Hepatocyte (in vitro differentiated cells): ENCODE data around the gene ADGB.

Source experiments
- CTCF ChIP-seq: fragments of 200-600 bp; sonication (generic); IDR thresholded peaks from 2 replicates; pipeline ENCODE4 v1.5.1; 2016; ENCODE audit warnings: antibody characterized with exemption, mild to moderate bottlenecking; ENCODE audit not compliant: poor library complexity
- EZH2 ChIP-seq: fragments of 200-600 bp; sonication (generic); IDR thresholded peaks from 2 replicates; pipeline ENCODE4 v1.6.1; 2016; ENCODE audit warnings: antibody characterized with exemption, mild to moderate bottlenecking, borderline replicate concordance
- EZH2phosphoT487 ChIP-seq: fragments of 200-600 bp; sonication (generic); IDR thresholded peaks from one replicate; pipeline ENCODE4 v1.6.1; 2018; ENCODE audit warnings: antibody characterized with exemption, mild to moderate bottlenecking, low read depth, moderate library complexity; ENCODE audit not compliant: unreplicated experiment, severe bottlenecking

- TF ChIP-seq CTCF (no peak), EZH2 (no peak), EZH2phosphoT487 (no peak)
These were observed 36.4 kb downstream of the ADGB start for GRCh38 chr6:146635165-146635564.
